ENCODE measurements around the gene DNPH1. TPM values are rescaled to one million over a fixed set of nuclear protein-coding genes. Genes with fewer than 3 reads are reported as not detected.

Gene DNPH1
- total and polyA plus RNA-seq, 9 of the 15 experiments (the other 6 are each of a cell fraction or from before 2014, with no cell fraction given) = 7.3 to 300 (median 68.7) TPM

DNA sequence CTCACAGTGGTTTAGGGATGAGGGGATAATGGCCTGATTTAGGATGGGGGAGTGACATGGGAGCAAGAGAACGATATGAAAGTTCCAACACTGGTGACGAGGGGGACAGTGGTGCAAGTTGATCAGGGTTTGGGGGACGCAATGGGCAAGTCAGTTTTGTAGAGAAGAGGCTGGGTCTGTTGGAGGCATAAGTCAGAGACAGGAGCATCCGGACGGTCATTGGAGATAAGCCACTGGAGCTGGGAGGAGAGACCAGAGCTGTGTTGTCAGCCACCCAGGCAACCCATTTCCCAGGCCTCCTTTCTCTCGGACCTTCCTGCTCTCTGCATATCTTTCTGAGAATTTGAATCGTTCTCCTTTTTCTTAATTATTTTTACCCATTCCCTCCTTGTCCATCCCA is 9.5 kb downstream of the DNPH1 start (continued):
- TF ChIP-seq DPF2 (IDR thresholded peaks at IDR 0.05) = peak; percentile 55; the same call in 1 of the 2 replicates
- TF ChIP-seq, protein P1, sequence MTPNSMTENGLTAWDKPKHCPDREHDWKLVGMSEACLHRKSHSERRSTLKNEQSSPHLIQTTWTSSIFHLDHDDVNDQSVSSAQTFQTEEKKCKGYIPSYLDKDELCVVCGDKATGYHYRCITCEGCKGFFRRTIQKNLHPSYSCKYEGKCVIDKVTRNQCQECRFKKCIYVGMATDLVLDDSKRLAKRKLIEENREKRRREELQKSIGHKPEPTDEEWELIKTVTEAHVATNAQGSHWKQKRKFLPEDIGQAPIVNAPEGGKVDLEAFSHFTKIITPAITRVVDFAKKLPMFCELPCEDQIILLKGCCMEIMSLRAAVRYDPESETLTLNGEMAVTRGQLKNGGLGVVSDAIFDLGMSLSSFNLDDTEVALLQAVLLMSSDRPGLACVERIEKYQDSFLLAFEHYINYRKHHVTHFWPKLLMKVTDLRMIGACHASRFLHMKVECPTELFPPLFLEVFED (CRISPR knock-in tag; conservative IDR thresholded peaks at IDR 0.05) = no peak
- 0 out of 2 replicates have a peak, but pooled peaks have one; percentile 36 for TF ChIP-seq TCF3 (CRISPR knock-in tag; IDR thresholded peaks at IDR 0.05)
- no peak for TF ChIP-seq CCAR2 (IDR thresholded peaks at IDR 0.05; ENCODE audit: low read depth, low read length)
- TF ChIP-seq SMARCA4 (IDR thresholded peaks at IDR 0.05) = peak; percentile 32; the same call in 1 of the 2 replicates
- peak; percentile 38; the same call in 1 of the 2 replicates for TF ChIP-seq ARID1B (IDR thresholded peaks at IDR 0.05)
- peak; percentile 35 for TF ChIP-seq CBFA2T3 (IDR thresholded peaks at IDR 0.05)
- peak; percentile 14; the same call in 1 of the 2 replicates for TF ChIP-seq TAL1 (IDR thresholded peaks at IDR 0.05)
- TF ChIP-seq PHB (CRISPR knock-in tag; IDR thresholded peaks at IDR 0.05) = no peak
- TF ChIP-seq ZNF143 (CRISPR knock-in tag; IDR thresholded peaks at IDR 0.05) = 0 out of 2 replicates have a peak, but pooled peaks have one; percentile 4
- no peak for TF ChIP-seq RBM15 (IDR thresholded peaks at IDR 0.05; ENCODE audit: insufficient read depth, low read length)
- TF ChIP-seq MYBL2 (IDR thresholded peaks at IDR 0.05; ENCODE audit: low read depth) = no peak
- TF ChIP-seq MYBL2 (CRISPR knock-in tag; IDR thresholded peaks at IDR 0.05; ENCODE audit: borderline replicate concordance) = no peak
- TF ChIP-seq NFE2L1 (tag; IDR thresholded peaks at IDR 0.05; ENCODE audit: borderline replicate concordance, low read depth) = no peak
- peak; percentile 21; the same call in 1 of the 2 replicates for TF ChIP-seq HDAC2 (IDR thresholded peaks at IDR 0.05)
- peak in 1 of 2 experiments; percentile 30; a peak in 1 of 4 replicates for TF ChIP-seq RCOR1 (IDR thresholded peaks at IDR 0.05; ENCODE audit: borderline replicate concordance in 1 of 2, low read depth in 2 of 2, low read length in 2 of 2)
- TF ChIP-seq, protein P2, sequence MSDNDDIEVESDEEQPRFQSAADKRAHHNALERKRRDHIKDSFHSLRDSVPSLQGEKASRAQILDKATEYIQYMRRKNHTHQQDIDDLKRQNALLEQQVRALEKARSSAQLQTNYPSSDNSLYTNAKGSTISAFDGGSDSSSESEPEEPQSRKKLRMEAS (CRISPR knock-in tag; IDR thresholded peaks at IDR 0.05) = 0 out of 2 replicates have a peak, but pooled peaks have one; percentile 1
- TF ChIP-seq, protein P3, sequence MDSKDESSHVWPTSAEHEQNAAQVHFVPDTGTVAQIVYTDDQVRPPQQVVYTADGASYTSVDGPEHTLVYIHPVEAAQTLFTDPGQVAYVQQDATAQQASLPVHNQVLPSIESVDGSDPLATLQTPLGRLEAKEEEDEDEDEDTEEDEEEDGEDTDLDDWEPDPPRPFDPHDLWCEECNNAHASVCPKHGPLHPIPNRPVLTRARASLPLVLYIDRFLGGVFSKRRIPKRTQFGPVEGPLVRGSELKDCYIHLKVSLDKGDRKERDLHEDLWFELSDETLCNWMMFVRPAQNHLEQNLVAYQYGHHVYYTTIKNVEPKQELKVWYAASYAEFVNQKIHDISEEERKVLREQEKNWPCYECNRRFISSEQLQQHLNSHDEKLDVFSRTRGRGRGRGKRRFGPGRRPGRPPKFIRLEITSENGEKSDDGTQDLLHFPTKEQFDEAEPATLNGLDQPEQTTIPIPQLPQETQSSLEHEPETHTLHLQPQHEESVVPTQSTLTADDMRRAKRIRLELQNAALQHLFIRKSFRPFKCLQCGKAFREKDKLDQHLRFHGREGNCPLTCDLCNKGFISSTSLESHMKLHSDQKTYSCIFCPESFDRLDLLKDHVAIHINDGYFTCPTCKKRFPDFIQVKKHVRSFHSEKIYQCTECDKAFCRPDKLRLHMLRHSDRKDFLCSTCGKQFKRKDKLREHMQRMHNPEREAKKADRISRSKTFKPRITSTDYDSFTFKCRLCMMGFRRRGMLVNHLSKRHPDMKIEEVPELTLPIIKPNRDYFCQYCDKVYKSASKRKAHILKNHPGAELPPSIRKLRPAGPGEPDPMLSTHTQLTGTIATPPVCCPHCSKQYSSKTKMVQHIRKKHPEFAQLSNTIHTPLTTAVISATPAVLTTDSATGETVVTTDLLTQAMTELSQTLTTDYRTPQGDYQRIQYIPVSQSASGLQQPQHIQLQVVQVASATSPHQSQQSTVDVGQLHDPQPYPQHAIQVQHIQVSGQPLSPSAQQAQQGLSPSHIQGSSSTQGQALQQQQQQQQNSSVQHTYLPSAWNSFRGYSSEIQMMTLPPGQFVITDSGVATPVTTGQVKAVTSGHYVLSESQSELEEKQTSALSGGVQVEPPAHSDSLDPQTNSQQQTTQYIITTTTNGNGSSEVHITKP (IDR thresholded peaks at IDR 0.05; ENCODE audit: partially characterized antibody) = no peak
- TF ChIP-seq HDGF (IDR thresholded peaks at IDR 0.05) = peak; percentile 38; the same call in 1 of the 2 replicates
- TF ChIP-seq, protein P4, sequence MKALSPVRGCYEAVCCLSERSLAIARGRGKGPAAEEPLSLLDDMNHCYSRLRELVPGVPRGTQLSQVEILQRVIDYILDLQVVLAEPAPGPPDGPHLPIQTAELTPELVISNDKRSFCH (CRISPR knock-in tag; IDR thresholded peaks at IDR 0.05) = no peak
- TF ChIP-seq, protein P4 (tag; IDR thresholded peaks at IDR 0.05) = no peak
- peak; percentile 41; the same call in 1 of the 2 replicates for TF ChIP-seq ETV1 (tag; conservative IDR thresholded peaks at IDR 0.05; ENCODE audit: low read depth)
- 0 out of 2 replicates have a peak, but pooled peaks have one; percentile 21 for TF ChIP-seq JUND (IDR thresholded peaks at IDR 0.05; ENCODE audit: borderline replicate concordance, low read depth, low read length)
- TF ChIP-seq JUND (tag; IDR thresholded peaks at IDR 0.05; ENCODE audit: borderline replicate concordance, low read depth, low read length) = no peak
- TF ChIP-seq FUS (optimal IDR thresholded peaks at IDR 0.05; ENCODE audit: low read depth, low read length) = no peak
